Fibroblast of peridontal ligament (primary cell): ENCODE data around the gene JOSD1.

Experiments
- DNase-seq: peaks from one replicate; pipeline ENCODE4 v3.0.0-alpha.2; 2010; ENCODE audit errors: extremely low read depth

The JOSD1 gene

DNA sequence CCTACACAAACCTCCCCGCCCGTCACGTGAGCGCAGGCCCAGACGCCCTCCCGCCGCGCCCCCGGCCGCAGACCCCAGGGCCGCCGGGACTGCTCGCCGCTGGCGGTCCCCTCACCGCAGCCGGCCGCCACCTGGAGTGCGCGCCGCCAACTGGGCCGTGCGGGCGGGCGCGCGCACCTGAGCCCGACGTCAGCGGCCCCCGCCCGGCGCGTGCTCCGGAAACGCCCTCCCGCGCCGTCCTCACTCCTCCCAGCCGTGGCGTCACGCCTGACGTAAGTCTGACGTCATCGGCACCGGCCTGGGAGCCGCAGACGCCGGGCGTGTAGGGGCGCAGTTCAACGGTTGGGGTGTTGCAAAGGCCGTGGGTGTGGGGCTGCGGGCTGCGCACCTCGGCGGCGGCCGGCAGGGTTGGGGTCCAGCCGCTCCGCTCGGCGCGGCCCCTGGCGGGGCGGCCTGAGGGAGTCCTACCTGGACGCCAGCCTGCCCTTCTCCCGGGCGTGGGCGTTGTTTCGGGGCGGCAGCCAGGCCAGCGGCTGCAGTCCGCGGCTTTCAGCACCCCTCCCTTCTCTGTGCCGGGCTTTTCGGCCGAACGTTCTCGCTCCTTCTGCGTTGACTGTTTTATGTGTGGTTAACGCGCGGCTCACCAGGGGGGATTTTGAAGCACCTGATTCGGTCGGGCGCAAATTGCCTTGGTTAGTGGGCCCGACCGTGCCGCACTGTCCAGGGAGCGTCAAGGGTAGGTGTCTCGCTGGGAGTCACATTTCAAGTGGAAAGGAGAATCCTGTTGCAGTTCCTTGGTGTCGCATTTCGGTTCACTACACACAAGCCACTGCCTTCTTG lies at the start of gene JOSD1:
TSS of gene JOSD1 (minus strand) at position 155 of the 840 bp plus-strand sequence. CDS start 956 bp downstream, outside the sequence.
- DNase-seq = peak; percentile 92

DNA sequence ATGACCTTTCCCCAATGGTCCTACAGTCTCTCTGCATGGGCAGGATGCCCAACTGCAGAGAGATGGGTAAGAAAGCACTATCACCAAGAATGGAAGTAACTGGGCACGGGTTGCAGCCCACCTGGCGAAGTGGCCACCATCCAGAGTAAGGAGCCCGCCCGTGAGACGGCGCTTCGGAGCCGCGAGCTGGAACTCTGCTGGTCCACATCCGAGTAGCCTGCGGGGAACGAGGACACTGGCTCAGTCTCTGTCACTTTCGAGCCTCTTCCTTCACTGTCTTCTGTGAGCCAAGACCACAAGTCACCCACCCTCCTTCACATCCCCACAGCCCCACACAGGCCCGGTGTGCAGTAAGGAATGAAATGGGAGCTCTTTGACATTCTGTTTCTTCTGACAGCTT lies 49.4 kb upstream of the JOSD1 start:
- DNase-seq = no peak

GRCh38 chr22:38748487-38749136 lies 47.9 kb upstream of the JOSD1 start:
- DNase-seq = no peak

GRCh38 chr22:38745676-38746460 lies 45.1 kb upstream of the JOSD1 start:
- no peak for DNase-seq

- DNase-seq = no peak
Observed at GRCh38 chr22:38744981-38745380, 44.2 kb upstream of the JOSD1 start.

DNA sequence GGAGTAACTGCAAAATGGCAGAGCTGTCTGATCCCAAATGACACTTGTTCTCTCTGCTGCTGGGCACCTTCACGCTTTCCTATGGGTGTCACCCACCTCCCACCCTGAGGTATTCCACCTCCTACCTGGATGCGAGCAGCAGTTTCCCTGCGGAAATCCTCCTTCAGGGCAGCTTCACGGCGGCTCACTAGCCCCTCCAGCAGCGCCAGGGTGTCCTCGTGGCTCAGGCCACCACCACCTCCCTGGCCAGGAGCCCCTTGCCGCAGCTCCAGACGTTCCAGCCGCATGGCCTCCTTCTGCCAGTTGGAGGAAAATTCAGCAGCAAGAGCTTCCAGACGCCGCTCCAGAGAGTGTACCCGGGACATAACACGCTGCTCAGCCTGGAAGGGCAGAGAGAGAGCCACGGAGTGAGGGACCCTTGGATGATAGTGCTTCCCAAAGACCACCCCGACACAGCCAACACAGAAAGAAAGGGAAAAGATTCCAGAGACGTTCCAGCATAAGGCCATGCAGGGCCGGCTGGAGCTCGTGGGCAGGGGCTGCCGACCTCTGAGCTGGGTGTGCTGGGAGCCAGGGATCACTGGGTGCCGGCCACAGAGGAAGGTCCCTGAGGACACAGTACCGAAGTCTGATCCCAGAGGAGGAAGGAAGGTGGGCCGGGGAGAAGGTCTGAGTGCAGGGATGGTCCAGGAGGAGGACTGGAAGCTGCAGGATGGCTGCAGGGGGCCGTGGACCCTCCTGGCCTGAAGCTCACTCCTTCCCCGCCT lies 41.6 kb upstream of the JOSD1 start:
- DNase-seq = no peak

DNA sequence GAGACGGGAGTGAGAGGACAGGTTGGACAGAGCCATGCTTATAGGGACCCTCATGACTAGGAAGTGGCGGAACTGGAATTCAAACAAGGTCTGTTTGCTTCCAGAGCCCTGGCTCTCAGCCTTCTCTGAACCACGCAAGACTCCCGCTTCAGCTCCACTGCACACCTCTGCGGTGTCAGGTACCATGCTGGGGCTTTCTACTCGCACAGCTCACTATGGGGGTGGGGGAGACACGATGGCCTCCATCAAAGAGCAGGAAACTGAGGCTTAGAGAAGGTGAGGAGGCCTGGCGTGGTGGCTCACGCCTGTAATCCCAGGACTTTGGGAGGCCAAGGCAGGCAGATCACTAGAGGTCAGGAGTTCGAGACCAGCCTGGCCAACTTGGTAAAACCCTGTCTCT lies 40.8 kb upstream of the JOSD1 start:
- no peak for DNase-seq

DNA sequence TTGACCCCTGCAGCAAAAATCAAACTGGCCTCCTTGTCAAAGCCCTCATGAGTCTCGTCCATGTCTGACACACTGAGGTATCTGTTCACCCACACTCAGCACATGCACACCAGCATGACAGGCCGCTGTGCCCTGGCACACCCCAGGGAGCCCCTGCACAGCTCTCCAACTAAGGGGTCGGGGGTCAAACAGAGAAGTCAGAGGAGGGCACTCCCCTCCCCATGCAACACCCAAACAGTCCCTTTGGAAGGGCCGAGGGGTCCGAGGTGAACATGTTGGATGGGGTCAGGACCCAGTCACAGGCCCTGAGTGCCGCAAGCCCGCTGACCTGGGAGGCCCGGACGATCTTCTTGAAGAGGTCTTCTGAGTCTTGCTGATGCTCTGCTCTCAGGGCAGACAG lies 40.4 kb upstream of the JOSD1 start:
- DNase-seq = no peak

DNA sequence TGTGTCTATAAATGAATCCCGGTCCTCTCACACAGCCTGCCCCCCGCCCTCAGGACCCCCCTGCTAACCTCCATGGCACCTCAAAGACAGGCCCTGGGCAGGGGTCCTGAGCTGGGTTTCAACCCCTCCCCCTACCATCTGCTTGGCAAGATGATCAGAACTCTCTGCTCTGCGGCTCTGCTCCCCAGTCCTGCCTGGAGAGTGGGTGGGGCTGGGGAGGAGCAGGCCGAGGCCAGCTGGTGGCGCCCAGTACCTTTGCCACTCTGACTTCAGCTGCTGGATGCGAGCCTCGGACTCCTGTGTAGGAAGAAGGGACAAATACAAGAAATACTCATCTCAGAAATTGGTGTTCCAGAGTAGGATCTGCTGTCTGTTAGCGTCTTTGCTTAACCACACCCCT lies 40.0 kb upstream of the JOSD1 start:
- DNase-seq = no peak

DNA sequence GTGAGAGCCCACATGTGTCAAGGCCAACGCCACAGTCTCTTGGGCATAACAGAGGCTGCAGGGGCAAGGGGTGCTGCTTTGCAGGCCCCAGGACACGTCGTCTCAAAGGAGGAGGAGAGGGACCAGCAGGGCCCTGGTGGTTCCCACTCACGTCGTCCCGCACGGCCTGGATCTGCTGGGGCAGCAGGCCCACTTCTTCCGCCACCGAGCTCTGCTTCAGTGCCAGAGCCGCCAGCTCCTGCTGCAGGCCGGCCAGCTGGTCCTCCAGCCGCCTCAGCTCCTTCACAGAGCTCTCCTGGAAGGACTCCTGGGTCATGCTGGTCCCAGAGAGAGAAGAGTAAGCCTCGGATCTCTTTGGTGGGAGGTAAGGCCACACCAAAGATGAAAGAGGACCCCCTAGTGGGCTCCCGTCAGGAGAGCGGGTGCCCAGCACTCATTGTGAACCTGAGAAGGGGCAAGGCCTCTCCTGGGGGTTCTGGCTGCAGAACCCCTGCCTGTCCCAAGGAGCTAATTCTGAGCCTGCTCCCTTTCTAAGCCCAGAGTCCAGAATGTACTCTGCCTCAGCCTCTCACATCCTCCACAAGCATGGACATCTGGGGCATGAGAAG lies 39.5 kb upstream of the JOSD1 start:
- no peak for DNase-seq

DNA sequence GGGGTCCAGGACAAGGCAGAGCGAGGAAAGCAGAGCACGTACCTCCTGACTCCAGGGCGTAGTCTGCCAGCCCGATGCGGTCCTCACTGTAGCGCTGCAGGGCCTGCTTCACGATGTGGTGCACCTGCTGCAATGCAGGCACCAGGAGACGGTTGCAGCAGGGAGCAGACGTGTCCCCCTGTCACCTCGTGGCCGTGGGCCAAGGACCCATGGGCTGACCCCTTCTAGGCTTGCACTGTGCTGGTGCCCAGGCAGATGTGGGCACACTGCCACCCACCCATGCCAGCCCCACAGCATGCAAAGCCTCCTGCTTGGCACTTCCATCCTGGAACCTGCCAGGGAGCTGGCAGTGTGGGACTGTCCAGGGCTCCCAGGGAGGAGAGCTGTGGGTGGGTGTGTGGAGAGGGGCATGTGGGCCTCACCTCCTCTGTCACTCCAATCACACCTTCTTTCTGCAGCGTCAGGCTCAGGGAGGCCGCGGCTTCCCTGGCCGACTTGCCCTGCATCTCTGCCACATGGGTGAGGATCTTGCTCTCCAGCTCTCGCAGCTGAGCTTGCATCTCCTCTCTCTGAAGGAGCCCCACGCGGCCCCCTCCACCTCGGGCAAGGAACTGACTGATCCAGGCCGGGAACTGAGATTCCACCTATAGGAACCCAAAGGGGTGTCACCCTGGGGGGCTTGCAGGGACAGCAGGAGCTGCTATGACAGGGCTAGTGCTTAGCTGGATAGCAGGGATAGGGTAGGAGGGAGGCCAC lies 38.7 kb upstream of the JOSD1 start:
- DNase-seq = no peak

DNA sequence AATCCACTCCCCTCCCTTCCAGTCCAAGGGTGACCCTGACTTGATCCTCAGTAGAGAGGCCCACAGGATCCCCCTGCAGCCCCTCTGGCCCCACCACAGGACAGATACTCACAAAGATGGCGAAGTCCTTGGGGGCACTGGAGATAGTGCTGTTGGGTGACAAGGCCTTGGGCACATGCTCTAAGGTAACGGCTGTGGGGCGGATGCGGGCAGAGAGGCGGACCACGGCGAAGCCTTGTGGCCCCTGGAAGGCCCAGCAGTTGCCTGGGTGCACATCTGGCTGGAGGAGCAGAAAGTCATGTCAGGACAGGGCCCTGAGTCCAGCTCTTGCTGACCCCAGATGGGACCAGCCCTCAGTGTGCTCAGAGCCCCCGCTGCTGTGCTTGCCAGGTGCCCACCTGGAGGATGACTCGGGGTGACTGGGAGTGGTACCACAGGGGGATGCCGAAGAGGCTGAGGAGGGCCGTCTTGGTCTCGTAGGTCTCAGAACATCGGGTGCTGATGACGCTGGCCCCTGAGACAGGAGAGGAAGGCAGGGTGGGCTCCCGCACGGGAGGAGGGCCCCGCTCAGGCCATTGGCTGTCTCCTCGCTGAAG lies 37.8 kb upstream of the JOSD1 start:
- DNase-seq = no peak

DNA sequence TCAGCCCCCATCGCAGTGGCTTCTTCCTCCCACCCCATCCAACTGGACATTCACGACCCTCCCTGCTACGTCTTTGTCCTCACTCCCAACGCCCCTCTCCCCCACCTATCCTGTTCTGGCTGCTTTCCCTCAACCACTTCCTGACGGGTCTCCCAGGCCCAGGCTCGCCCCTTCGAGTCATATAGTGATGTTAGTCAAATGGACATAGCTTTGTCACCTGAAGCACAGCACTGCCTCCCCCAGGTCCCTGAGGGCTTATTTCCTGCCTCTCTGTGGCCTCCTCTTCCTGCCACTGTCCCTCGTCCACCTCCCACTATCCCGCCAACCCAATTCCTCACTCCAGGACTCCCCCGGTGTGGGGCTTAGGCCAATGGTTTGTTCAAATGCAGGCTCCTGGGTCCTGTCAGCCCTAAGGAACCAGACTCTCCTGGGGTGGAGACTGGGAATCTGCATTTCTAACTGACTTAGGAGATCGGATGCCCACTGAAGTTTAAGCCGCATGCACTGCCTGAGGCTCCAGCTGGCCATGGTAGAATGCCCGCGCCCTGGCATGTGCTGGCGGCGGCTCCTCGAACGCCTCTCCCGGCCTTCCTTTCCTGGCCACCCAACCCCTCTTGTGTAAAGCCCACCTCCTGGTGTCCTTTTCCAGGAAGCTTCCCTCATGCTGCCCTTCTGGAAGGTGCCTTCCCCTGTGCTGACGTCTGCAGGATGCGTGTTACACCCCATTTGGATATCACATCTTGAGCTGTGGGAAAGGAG lies 36.7 kb upstream of the JOSD1 start:
- DNase-seq = no peak

- no peak for DNase-seq
Observed at GRCh38 chr22:38736257-38736570, 35.5 kb upstream of the JOSD1 start.

DNA sequence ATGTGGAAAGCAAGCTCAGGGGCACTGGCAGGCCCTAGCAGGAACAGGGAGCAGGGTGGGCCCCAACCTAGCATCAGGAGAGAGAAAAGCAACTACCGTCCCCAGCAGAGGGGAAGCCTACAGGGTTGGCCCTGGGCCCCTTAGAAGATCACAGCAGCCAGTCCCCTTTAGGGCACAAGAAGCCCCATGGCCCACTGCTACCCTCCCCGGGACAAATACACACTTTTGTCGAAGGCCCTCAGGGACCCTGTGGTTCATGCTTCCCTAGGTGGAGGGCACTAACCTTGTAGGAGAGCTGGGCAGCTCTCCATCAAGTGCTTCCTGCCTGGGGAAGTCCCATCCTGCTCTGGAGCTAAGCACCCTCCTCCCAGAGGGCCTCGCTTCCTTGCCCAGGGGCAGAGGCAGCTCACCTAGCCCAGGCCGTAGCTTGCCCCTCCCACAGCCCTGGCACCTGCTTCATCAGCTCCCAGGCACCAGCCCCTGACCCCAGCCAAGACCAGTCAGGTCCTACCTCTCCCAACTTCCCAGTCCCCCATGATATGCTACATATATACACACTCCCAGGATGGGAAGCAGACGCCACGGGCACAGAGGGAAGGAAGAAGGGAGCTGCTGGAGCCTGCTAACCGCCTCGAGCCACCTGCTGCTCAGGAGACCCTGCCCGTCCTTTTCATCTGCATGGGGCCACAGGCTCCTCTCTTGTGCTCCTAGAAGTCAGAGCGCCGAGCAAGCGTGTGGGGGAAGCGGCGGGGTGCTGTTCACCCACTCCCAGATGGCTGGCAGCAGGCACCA lies 34.9 kb upstream of the JOSD1 start:
- no peak for DNase-seq

DNA sequence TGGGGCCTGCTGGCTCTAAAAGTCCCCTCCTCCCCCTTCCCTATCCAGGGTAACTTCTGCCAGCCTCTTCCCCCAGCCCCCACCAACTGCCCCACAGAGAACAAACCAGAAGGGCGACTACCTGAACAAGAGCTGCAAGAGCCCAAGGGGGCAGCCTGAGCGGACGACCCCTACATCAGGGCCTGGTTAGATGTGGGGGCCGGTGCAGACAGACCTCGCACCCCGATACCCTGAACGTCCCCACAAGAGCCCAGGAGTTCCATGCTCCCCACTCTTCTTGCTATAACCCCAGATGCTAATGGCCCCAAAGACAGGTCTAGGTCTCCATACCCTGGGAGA lies 34.4 kb upstream of the JOSD1 start:
- DNase-seq = no peak

DNA sequence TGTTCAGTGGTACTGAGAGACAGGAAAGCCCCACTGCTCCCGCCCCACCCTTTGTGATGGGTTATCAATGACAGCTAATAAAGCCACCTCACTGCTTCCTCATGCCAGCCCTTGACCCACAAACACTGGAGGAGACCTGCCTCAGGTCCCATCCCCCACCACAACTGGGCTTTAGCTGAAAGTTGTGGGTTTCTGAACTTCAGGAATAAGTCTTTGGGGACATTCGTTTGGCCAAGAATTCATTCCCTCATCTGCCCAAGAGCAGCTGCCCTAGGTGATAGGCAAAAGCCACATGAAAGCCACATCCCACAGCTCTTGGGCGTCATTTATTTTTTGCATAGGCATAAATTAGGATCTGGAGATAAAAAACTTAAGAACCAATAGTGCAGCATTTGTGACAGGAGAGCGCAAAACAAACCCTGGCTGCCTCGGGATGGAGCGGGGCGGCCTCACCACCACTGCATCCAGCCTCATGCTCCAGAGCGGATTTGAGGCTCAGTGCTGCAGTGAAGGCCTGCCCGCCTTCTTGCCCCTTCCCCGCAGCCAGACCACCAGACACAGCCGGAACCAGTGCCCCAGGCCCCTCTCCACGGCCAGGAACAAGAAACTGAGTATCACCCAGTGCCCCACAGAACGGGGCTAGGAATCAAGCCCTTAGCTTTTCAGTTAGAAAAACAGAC lies 33.8 kb upstream of the JOSD1 start:
- no peak for DNase-seq

GRCh38 chr22:38733724-38734381 lies 33.1 kb upstream of the JOSD1 start:
- no peak for DNase-seq
